Panc1 (cell line): ENCODE measurements around the gene SLU7. TPM values are rescaled to one million over a fixed set of nuclear protein-coding genes. Genes with fewer than 3 reads are reported as not detected.

Experiments used
- ATAC-seq: fragments of 200-7000 bp; cut with Tn5 transposase; 2 replicates; pipeline ENCODE4 v1.9.1; 2020; ENCODE audit warnings: mild to moderate bottlenecking, moderate library complexity
- BruUV-seq: library from RNA; stranded (reverse); fragments of 400-500 nt; replicated peaks from 2 replicates; lab custom pipeline; 2021; lab: Mats Ljungman, UMichigan
- CTCF ChIA-PET: fragments of 300-600 bp; sonication (Branson Sonifier 250); formaldehyde crosslinking; loops from one replicate; lab custom pipeline; 2022; ENCODE audit warnings: antibody characterized with exemption; lab: Charles Lee
- POLR2A ChIA-PET: fragments of 300-600 bp; sonication (Branson Sonifier 250); formaldehyde crosslinking; loops from one replicate; lab custom pipeline; 2022; ENCODE audit warnings: antibody characterized with exemption; lab: Charles Lee
- DNase-seq: peaks from one replicate; pipeline ENCODE4 v3.0.0-alpha.2; 2010; ENCODE audit warnings: low read depth, low spot score
- H3K27ac ChIP-seq: 2 replicates; pipeline ENCODE4 v1.5.1; 2011; ENCODE audit warnings: mild to moderate bottlenecking, low read length, inconsistent platforms
- H3K27me3 ChIP-seq: fragments of 200-500 bp; sonication (Bioruptor generic); 2 replicates; pipeline ENCODE4 v1.6.0; 2014; ENCODE audit warnings: low read length, inconsistent platforms; ENCODE audit not compliant: control insufficient read depth, insufficient read depth
- H3K36me3 ChIP-seq: fragments of 200-500 bp; sonication (Bioruptor generic); 2 replicates; pipeline ENCODE4 v1.5.1; 2014; ENCODE audit warnings: inconsistent platforms, mild to moderate bottlenecking, low read length, moderate library complexity; ENCODE audit not compliant: control insufficient read depth, insufficient read depth
- H3K4me1 ChIP-seq: 2 replicates; pipeline ENCODE4 v1.5.1; 2011; ENCODE audit warnings: inconsistent platforms, mild to moderate bottlenecking, low read length, moderate library complexity; ENCODE audit not compliant: control insufficient read depth, insufficient read depth
- H3K4me3 ChIP-seq, 2 experiments: 2 replicates each; pipeline ENCODE4 v1.5.1; 2011 to 2012; ENCODE audit warnings: low read depth in 2 of 2, low read length in 2 of 2, mild to moderate bottlenecking in 2 of 2, inconsistent platforms in 1 of 2, moderate library complexity in 1 of 2
- H3K9me3 ChIP-seq: fragments of 200-500 bp; sonication (Bioruptor generic); 2 replicates; pipeline ENCODE4 v1.5.1; 2014; ENCODE audit warnings: low read depth, mild to moderate bottlenecking, inconsistent platforms, low read length, moderate library complexity; ENCODE audit not compliant: control insufficient read depth, insufficient read depth
- POLR2AphosphoS5 ChIP-seq: IDR thresholded peaks from 2 replicates; pipeline ENCODE4 v1.6.1; 2012; ENCODE audit warnings: mild to moderate bottlenecking, low read depth, low read length, moderate library complexity
- SIN3A ChIP-seq: IDR thresholded peaks from 2 replicates; pipeline ENCODE4 v1.6.1; 2012; ENCODE audit warnings: low read depth, mild to moderate bottlenecking, low read length, moderate library complexity, borderline replicate concordance; ENCODE audit not compliant: insufficient read depth
- TCF7L2 ChIP-seq: IDR thresholded peaks from 2 replicates; pipeline ENCODE4 v1.6.1; 2011; ENCODE audit warnings: mild to moderate bottlenecking, low read depth, low read length, inconsistent platforms
- in situ Hi-C: cut with HindIII; loops from 2 replicates; pipeline ENCODE4 v1.10.0; 2016; ENCODE audit warnings: low sequenced_read_pairs, low pct_unique_long_range_greater_than_20kb
- intact Hi-C: fragments of 100-400 bp; cut with micrococcal nuclease; formaldehyde crosslinking; loops from one replicate; pipeline ENCODE4 v1.10.0; 2022; ENCODE audit not compliant: unreplicated experiment
- total RNA-seq: library from RNA; stranded (reverse); gene quantifications from one replicate; pipeline ENCODE4 v1.2.1, GENCODE V29; 2021; ENCODE audit not compliant: unreplicated experiment
- TF ChIP-seq, protein P1 (sequence below), 2 experiments: IDR thresholded peaks; 2 replicates each; pipeline ENCODE4 v1.6.1; 2011 to 2012; ENCODE audit warnings: low read depth in 2 of 2, control low read depth in 1 of 2, low read length in 1 of 2, mild to moderate bottlenecking in 1 of 2, moderate library complexity in 1 of 2; ENCODE audit not compliant: insufficient read depth in 1 of 2
- TF ChIP-seq, protein P2 (sequence below): fragments of 450-650 bp; IDR thresholded peaks from 2 replicates; pipeline ENCODE4 v1.5.1; 2017; ENCODE audit warnings: mild to moderate bottlenecking

Gene SLU7
- total RNA-seq, 1 experiment from 2014 or later: 45.7 TPM

DNA sequence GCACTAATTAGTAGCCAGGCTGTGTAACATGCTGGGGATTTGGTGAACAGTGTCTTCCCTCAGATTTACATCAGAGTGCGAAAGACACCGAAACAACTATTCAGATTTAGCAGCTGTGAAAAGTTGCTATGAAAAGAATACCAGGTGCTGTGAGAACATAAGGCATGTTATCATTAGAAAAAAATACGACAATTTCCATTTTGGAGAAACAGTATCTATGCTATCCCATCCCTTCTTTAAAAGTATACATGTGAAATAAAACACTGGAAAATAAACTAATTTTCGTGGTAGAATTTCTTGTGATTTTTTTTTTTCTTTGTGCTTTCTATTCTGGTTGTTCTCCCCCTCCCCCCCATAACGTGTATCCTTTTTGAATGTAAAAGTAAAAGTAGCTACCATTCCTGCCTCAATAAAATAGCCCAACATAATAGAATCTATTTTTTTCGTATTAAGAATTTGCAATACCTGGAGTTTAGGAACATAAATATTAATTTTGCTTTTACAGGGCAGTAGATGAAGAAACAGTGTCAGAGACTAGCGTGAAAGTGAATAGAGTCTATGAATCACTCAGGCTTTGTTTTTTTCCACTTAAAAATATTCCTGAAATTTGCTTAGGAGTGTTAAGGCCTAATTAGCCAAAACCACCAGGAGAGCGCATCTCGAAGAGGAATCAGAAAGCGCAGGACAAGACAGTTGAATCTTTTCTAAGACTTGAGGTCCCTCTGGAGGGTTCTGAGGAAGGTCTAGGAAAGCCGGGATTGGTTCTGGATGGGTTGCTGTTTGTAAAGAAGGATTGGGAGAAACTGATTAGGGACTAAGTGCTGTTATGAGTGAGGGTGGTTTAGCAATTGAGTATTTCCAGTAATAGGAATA, 813 bp upstream of the SLU7 start:
- H3K9me3 ChIP-seq: no peaks in the 10 kb centered on the region
- no TSS peak for BruUV-seq
- peaks cover 30% of the 10 kb centered on the region for H3K36me3 ChIP-seq
- intact Hi-C loops (no loop called here), in situ Hi-C loops (no loop called here)
- TF ChIP-seq SIN3A: no peak
- TF ChIP-seq, protein P1, sequence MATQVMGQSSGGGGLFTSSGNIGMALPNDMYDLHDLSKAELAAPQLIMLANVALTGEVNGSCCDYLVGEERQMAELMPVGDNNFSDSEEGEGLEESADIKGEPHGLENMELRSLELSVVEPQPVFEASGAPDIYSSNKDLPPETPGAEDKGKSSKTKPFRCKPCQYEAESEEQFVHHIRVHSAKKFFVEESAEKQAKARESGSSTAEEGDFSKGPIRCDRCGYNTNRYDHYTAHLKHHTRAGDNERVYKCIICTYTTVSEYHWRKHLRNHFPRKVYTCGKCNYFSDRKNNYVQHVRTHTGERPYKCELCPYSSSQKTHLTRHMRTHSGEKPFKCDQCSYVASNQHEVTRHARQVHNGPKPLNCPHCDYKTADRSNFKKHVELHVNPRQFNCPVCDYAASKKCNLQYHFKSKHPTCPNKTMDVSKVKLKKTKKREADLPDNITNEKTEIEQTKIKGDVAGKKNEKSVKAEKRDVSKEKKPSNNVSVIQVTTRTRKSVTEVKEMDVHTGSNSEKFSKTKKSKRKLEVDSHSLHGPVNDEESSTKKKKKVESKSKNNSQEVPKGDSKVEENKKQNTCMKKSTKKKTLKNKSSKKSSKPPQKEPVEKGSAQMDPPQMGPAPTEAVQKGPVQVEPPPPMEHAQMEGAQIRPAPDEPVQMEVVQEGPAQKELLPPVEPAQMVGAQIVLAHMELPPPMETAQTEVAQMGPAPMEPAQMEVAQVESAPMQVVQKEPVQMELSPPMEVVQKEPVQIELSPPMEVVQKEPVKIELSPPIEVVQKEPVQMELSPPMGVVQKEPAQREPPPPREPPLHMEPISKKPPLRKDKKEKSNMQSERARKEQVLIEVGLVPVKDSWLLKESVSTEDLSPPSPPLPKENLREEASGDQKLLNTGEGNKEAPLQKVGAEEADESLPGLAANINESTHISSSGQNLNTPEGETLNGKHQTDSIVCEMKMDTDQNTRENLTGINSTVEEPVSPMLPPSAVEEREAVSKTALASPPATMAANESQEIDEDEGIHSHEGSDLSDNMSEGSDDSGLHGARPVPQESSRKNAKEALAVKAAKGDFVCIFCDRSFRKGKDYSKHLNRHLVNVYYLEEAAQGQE (IDR thresholded peaks at IDR 0.05; ENCODE audit: insufficient read depth in 1 of 2, low read depth in 2 of 2, low read length in 1 of 2): no peak
- no peak for TF ChIP-seq TCF7L2
- TF ChIP-seq POLR2AphosphoS5: no peak
- TF ChIP-seq, protein P2, sequence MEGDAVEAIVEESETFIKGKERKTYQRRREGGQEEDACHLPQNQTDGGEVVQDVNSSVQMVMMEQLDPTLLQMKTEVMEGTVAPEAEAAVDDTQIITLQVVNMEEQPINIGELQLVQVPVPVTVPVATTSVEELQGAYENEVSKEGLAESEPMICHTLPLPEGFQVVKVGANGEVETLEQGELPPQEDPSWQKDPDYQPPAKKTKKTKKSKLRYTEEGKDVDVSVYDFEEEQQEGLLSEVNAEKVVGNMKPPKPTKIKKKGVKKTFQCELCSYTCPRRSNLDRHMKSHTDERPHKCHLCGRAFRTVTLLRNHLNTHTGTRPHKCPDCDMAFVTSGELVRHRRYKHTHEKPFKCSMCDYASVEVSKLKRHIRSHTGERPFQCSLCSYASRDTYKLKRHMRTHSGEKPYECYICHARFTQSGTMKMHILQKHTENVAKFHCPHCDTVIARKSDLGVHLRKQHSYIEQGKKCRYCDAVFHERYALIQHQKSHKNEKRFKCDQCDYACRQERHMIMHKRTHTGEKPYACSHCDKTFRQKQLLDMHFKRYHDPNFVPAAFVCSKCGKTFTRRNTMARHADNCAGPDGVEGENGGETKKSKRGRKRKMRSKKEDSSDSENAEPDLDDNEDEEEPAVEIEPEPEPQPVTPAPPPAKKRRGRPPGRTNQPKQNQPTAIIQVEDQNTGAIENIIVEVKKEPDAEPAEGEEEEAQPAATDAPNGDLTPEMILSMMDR: no peak
- peak overlapping the region; percentile 99 for H3K27ac ChIP-seq
- H3K27me3 ChIP-seq: no peaks in the 10 kb centered on the region
- peak; percentile 17 for DNase-seq
- peaks cover 39% of the 10 kb centered on the region for H3K4me1 ChIP-seq
- ChIA-PET POLR2A (interaction anchor here (0.6 to 1.0 kb wide), 6 partner anchors 29 to 1051 kb away, joined by 3 to 13 read pairs (median 5); no protein-coding TSS in a partner anchor), CTCF (no interaction called here)
- H3K4me3 ChIP-seq: peak overlapping the region; percentile 74 to 96
- peak; percentile 2; the same call in 1 of the 2 replicates for ATAC-seq

DNA sequence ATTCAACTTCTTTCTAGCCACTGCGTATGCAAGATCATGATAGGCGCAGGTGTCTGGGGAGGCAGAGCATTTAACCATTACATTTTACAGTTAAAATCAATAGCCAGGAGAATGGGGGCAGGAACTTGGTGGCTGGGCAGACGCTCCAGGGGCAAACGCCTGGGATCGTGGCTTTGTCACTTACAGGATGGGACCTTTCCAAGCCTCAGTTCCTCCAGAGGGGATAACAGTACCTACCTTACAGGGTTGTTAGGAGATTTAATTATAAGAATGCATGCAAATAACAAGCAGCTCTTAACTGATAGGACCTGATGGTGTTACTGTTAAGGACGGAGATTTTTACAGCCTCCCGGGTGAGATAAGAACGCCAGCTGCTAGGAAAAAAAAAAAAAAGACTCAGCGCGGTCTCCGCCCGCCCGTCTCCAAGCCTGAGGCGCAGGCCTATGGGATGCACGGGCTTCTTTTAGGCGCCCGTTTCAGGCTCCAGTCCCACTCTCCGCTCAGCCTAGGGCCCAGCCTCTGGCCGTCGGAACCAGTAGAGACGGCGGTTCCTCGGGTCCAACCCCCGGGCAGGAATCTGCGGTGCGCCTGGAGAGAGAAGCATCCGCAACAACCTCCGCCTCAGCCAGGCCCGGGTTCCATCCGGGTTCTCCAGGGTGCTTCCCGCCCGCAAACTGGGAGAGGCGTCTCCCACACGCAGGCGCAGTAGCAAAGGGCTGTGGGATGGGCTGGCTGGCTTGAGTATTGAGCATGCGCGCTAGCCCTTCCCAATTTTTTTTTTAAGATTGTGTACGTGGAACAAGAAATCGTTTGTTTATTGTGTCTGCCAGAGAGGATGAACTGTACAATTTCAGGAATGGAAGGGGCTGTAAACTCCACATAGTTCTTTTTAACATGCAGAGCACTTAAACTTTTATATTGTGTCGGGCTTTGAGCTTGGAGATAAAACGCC, 19.2 kb downstream of the SLU7 start, which contains the start of gene FAM200C:
Gene FAM200C (minus strand): TSS at position 653 of the 952 bp plus-strand sequence. CDS start 4,564 bp downstream, outside the sequence.
- ATAC-seq: peak; percentile 99
- ChIA-PET POLR2A (interaction anchor here (0.6 to 1.0 kb wide), 3 partner anchors 10 to 648 kb away, joined by 4 to 6 read pairs (median 5); no protein-coding TSS in a partner anchor), CTCF (interaction anchor here (0.6 to 0.7 kb wide), 2 partner anchors 9 to 212 kb away, joined by 3 to 15 read pairs; no protein-coding TSS in a partner anchor)
- BruUV-seq: no TSS peak
- Histone ChIP-seq H3K4me1 (peaks cover 11% of the 10 kb centered on the region; the same call in 1 of the 2 replicates), H3K4me3 (peak within 1 kb of the TSS; percentile 82 to 83), H3K9me3 (no peaks in the 10 kb centered on the region), H3K36me3 (peaks cover 10% of the 10 kb centered on the region), H3K27ac (peak within 1 kb of the TSS; percentile 98), H3K27me3 (no peaks in the 10 kb centered on the region)
- TF ChIP-seq TCF7L2 (no peak), SIN3A (peak; percentile 72; the same call in 1 of the 2 replicates), POLR2AphosphoS5 (peak; percentile 97)
- TF ChIP-seq, protein P2: no peak
- TF ChIP-seq, protein P1 (IDR thresholded peaks at IDR 0.05; ENCODE audit: insufficient read depth in 1 of 2, low read depth in 2 of 2, low read length in 1 of 2): no peak
- peak; percentile 72 for DNase-seq
- intact Hi-C loops: no loop called here
- in situ Hi-C loops: no loop called here
